GM18868 (cell line): ENCODE data around the gene BOK.
"Not testable (repeated sequence)": the region's sequence is repeated elsewhere in the genome, so short reads cannot be mapped to it uniquely, and the experiment has no call there.

Experiments
- ATAC-seq: cut with Tn5 transposase; IDR thresholded peaks from one replicate; pipeline ENCODE4 v1.9.1; 2021; ENCODE audit warnings: mild to moderate bottlenecking, moderate library complexity; ENCODE audit not compliant: unreplicated experiment

Gene BOK

DNA sequence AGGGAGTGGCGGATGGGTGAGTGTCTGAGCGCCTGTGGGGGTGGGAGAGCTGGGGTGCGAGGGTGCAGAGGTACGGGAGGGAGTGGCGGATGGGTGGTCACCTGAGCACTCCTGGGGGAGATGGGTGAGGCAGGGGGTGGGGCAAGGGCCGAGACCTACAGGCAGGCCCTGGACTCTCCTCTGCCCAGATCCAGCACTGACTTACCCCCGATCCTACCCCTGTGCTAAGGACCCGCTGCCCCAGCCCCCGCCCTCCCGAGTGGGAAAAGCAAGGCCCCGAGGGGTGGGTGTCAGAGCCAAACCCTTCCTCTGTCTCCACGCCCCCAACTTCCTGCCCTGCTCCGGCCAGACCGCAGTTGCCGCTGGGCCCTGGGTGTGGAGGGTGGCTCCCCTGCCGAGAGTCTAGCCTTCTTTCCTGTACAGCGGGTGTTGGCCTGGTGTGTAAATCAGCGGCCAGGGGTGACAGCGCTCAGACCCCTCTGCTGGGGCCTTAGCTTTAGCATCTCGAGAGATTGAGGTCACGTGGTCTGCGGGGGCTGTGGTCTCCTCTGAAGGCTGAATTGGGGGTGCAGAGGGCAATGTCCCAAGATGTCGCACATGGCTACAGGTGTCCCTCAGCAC is 12.5 kb downstream of the BOK start:
- ATAC-seq = no peak

- ATAC-seq = no peak
Measured at GRCh38 chr2:241571821-241572620, 13.5 kb downstream of the BOK start.

- ATAC-seq = not testable (repeated sequence)
Measured at GRCh38 chr2:241572915-241573651, 14.5 kb downstream of the BOK start.

DNA sequence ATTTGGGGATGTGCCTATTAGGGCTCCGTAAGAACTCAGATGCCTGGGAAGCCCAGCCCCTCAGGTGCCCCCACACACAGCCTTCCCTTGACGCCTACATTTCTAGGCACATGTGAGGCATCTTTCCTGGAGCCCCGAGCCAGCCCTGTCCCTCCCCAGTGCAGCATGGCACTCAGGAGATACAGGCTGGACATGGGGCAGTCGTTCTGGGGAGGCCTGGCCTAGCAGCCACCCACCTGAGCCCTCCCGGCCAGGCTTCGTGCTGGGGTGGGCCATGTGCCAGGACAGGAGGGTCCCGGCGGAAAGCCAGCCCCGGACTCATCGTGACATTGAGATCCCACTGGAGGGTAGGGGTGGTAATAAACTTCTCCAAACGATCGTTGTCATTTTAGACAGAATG is 15.2 kb downstream of the BOK start:
- ATAC-seq = no peak

DNA sequence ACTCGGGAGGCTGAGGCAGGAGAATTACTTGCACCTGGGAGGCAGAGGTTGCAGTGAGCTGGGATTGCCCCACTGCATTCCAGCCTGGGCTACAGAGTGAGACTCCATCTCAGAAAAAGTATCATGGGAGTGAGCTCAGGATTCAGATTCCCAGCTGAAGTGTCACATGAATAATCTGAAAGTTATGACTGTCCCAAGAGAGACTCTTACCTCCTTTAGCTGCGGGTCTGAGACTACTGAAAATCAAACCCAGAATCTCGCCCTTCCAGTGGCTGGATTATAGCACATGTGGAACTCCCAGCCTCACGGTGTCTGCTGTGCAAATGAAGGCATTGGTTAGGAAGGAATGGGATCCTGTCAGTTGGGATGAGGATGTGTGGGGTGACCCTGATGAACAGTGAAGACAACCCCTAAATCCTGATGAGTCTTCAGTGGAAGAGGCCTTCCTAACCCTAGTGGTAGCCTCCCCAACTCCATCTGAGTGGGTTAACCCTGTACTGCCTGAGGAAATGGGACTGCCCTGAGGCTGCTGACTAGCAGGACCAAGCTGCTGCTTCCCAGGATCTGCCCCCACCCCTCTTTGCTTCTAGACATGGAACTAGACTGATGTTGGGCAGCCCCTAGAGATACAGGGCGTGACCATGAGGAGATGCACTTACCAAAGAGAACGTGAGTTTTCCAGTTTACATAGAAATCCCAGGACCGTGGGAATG is 16.5 kb downstream of the BOK start:
- ATAC-seq = no peak

- ATAC-seq = no peak
Measured at GRCh38 chr2:241575624-241576292, 17.2 kb downstream of the BOK start.

DNA sequence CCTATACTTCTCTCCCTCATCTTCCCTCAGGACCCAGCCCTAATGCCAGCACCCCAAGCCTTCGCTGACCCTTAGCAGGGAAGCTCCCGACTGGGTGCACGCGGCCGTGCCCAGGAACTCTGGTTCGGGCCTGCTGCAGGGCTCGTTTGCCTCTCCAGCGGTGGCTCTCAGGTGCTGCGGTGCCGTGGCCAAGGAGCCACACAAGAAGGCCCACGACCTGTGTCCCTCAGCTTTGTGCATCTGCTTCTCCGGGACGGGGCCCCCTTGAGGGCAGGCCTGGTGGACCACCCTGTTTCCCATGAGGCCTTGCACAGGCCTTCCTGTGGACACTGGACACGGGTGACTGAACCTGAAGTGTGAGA is 17.7 kb downstream of the BOK start:
- no peak for ATAC-seq

DNA sequence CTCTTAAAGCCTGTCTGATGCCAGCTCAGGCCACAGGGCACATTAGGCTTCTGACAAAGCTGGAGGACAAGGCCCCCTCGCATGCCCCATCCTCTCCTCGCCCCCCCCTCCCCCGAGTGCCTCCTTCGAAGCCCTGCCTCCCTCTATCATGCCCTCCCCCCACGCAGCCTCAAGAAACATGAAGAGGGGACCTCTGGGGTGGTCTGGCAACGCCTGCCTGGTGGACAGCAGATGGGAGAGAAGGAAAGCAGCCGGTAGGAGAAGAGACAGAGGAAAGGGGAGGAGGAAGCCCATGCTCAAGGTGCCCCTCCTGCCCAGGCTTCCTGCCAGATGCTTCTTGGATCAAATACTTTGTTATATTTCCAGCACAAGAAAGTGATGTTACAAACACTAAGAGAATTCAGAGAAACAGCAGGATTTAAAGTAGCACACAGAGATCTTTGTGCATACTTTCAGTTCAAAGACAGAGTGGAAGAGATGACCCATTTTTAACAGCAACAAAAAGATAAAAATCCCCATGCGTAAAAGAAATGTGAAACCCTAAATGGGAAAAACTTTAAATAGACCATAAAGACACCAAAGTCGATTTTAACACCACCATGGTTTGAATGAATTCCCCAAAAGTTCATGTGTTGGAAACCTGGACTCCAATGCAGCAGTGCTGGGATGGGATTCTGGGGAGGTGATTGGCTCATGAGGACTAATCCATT is 19.0 kb downstream of the BOK start:
- ATAC-seq = no peak

- ATAC-seq = no peak
Measured at GRCh38 chr2:241579281-241579680, 20.7 kb downstream of the BOK start.

DNA sequence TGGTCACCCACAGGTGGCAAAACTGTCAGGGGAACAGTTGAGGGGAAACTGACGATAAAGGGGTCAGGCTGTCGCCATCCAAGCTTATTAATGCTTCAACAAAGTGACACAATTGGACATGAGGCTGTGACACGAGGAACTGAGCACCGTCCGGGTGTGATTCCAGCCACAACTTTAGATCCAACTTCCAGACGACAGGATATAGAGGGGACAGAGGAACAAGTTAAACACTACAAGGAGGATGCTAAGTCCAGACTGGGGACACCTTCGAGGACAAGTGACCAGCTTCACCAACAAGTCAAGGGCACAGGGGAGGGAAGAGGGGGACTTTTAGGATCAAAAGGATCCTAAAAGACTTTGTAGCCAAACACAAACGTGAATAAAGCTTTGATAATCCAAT is 23.8 kb downstream of the BOK start:
- ATAC-seq = no peak

DNA sequence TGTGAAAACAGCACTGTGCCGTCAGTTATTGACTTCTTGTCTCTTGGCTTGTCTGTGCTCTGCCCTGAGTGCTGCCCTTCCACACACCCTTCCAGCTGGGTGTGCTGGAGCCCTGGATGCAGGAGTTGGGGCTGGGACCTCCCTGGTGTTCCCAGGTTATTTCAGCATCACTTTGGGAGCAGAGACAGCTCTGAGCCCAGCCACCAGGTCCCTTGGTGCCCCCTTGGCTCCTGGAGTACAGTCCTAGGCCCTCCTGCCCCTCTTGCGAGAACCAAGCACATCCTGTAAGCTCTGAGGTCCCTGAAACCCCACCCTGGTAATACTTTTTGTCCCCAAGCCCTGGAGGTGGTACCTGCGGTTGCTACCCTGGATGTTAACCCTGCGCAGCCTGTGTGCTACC is 24.3 kb downstream of the BOK start:
- ATAC-seq = no peak

- ATAC-seq = no peak
Measured at GRCh38 chr2:241584436-241584835, 25.9 kb downstream of the BOK start.

DNA sequence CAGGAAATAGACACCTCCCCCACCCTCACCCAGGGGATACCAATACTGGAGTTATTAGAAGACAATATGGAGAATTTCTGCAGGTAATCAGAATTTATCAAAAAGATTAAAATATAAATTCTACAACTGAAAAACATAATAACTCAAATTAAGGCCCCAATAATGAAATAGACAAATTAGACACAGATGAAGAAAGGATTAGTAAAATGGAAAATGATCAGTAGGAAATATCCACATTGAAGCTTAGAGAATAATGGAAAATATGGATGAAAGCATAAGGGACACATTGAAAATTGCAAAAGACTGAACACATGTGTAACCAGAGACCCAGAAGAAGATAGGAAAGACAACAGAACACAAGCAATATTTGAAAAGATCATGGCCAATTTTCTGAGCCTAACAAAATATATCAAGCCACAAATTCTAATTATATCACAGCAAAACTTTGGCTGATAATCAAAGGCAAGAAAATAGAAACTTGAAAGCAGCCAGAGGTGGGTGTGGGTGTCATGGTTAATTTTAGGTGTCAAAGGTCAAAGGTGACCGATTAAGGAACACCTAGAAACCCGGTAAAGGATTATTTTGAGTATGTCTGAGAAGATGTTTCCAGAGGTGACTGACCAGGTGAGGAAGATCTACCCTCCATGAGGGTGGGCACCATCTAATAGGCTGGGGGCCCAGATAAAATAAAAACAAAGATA is 28.2 kb downstream of the BOK start:
- ATAC-seq = no peak

DNA sequence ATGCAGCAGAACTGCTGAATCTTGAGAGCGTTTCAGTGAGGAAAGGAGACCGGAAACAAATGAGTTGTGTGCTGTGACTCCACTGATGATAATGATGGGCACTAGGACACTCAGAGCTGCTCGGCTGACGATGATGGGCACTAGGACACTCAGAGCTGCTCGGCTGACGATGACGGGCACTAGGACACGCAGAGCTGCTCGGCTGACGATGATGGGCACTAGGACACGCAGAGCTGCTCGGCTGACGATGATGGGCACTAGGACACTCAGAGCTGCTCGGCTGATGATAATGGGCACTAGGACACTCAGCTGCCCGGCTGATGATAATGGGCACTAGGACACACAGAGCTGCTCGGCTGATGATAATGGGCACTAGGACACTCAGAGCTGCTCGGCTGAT is 31.3 kb downstream of the BOK start:
- ATAC-seq = not testable (repeated sequence)

GRCh38 chr2:241590496-241591455 is 32.2 kb downstream of the BOK start:
- ATAC-seq = not testable (repeated sequence)

DNA sequence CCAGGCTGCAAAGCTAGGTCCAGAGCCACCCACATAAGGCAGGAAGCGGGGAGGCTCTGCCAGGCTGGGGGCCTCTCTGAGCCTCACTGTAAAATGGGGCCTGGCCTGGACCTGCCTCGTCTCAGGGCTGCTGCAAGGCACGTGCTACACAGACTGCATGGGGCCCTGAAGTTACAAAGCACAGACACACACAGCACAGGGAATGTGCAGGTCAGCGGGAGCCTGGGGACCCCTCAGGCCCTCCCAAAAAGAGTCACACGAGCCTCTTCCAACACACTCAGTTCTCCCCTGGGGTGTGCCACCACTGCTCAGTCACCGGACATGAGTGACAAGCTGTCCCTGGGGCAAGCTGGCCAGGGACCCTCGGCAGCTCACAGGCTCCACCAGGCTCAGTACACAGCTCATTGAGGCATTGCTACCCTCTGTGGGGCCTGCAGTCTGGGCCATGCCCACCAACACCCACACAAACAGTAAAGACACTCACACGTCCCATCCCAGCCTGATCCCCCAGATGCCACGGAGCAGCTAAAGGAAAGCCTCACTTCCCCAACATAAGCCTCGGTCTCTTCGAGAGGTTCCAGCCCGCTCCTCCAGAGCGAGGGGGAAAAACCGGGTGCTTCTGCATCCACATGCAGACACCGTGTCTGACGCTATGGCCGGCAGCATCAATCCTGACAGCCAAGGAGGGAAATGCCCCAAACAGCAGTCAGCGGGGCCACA is 33.7 kb downstream of the BOK start:
- ATAC-seq = no peak

DNA sequence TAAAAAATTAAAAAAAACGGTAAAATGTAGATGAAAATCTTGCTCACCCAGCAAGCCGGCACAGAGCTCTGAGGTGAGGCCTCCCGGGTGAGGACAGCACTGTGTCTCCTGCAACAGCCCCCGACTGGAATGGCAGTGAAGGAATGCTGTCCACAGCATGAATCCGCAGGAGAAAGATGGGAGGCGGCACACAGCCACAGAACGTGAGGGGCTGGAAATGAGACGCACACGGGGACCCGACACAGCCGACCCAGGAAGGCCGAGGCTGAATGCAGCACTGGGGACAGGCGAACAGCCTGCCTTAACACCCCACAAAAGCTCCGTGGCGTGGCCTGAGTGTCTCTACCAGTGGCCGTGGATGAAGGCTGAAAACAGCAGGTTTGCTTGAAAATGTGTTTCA is 34.7 kb downstream of the BOK start:
- no peak for ATAC-seq

DNA sequence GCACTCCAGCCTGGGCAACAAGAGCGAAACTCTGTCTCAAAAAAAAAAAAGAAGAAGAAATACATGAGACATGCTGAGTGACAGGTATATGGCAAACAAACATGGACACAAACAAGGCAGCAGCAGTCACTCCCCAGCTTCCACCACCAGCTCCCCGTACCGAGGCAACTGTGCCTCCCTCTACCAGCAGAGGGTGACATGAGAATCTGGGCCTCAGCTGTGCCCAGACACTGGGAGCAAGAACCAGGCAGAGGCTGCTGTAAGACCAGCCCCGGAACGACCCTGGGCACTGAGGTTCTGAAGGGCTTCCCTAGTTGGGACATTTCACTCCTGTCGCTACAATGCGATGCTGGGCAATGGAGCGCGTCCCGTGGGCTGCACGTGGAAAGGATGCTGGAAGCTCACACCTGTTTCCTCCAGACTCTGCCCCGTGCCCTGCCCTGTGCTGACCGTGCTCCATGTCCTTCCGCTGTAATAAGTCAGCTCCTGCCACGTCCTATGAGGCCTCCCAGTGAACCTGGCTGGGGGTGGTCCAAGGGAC is 37.1 kb downstream of the BOK start:
- ATAC-seq = no peak
